PC-9 (cell line): Measurements from ENCODE around the gene SERPINC1.

Experiments
- EZH2 ChIP-seq: fragments of 200-600 bp; sonication (generic); IDR thresholded peaks from 2 replicates; pipeline ENCODE4 v1.8.0; 2017; ENCODE audit warnings: antibody characterized with exemption, low read depth
- TF ChIP-seq, protein P1 (sequence below): fragments of 200-600 bp; sonication (generic); conservative IDR thresholded peaks from 2 replicates; pipeline ENCODE4 v1.6.1; 2017; ENCODE audit warnings: mixed run types, antibody characterized with exemption, mild to moderate bottlenecking, moderate library complexity

DNA sequence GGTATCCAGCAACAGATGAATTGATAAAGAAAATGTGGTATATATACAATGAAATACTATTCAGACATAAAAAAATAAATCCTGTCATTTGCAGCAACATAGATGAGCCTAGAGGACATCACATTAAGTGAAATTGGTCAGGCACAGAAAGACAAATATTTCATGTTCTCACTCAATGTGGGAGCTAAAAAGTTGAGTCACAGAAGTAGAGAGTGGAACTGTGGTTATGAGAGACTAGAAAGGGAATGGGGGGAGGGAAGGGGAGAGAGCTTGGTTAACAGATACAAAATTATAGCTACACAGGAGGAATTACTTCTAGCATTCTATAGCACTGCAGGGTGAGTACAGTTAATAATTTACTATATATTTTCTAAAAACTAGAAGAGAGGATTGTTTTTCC lies 37.1 kb upstream of the SERPINC1 start:
- TF ChIP-seq, protein P1, sequence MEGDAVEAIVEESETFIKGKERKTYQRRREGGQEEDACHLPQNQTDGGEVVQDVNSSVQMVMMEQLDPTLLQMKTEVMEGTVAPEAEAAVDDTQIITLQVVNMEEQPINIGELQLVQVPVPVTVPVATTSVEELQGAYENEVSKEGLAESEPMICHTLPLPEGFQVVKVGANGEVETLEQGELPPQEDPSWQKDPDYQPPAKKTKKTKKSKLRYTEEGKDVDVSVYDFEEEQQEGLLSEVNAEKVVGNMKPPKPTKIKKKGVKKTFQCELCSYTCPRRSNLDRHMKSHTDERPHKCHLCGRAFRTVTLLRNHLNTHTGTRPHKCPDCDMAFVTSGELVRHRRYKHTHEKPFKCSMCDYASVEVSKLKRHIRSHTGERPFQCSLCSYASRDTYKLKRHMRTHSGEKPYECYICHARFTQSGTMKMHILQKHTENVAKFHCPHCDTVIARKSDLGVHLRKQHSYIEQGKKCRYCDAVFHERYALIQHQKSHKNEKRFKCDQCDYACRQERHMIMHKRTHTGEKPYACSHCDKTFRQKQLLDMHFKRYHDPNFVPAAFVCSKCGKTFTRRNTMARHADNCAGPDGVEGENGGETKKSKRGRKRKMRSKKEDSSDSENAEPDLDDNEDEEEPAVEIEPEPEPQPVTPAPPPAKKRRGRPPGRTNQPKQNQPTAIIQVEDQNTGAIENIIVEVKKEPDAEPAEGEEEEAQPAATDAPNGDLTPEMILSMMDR, result no peak
- no peak for TF ChIP-seq EZH2
